Gastrocnemius medialis (tissue), 4 donors: ENCODE data around the gene GPATCH2. TPM values are rescaled to one million over a fixed set of nuclear protein-coding genes. Genes with fewer than 3 reads are reported as not detected.

Experiments used
- ATAC-seq, 2 donors: fragments of 150-250 bp; one replicate each; pipeline ENCODE4 v1.9.1; 2016
- DNase-seq, 2 donors: peaks; one replicate each; pipeline ENCODE4 v3.0.0-alpha.2; 2019
- H3K27ac ChIP-seq, 4 donors: fragments of 200-600 bp; sonication (generic); 1 replicate in 1 of 4; 2 replicates in 3 of 4; pipeline ENCODE4 v1.5.1; 2016 to 2018; ENCODE audit warnings: mild to moderate bottlenecking in 2 of 4, moderate library complexity in 1 of 4
- H3K27me3 ChIP-seq, 3 donors: fragments of 200-600 bp; sonication (generic) in 2 of 3; 1 replicate in 1 of 3; 2 replicates in 2 of 3; pipeline versions ENCODE4 v1.5.1 to v1.6.0; 2016 to 2019; ENCODE audit warnings: mild to moderate bottlenecking in 1 of 3, moderate library complexity in 1 of 3
- H3K36me3 ChIP-seq, 2 donors: fragments of 200-600 bp; sonication (generic) in 1 of 2; one replicate each; pipeline ENCODE4 v1.5.1; 2017 to 2018
- H3K4me1 ChIP-seq, 2 donors: fragments of 200-600 bp; sonication (generic) in 1 of 2; one replicate each; pipeline ENCODE4 v1.5.1; 2016 to 2017; ENCODE audit warnings: mild to moderate bottlenecking in 2 of 2
- H3K4me3 ChIP-seq, 4 donors: fragments of 200-600 bp; sonication (generic) in 3 of 4; 1 replicate in 1 of 4; 2 replicates in 3 of 4; pipeline ENCODE4 v1.5.1; 2016 to 2019; ENCODE audit warnings: mild to moderate bottlenecking in 2 of 4
- H3K9me3 ChIP-seq, 3 donors: fragments of 200-600 bp; sonication (generic) in 2 of 3; 1 replicate in 1 of 3; 2 replicates in 2 of 3; pipeline ENCODE4 v1.5.1; 2016 to 2019
- POLR2A ChIP-seq, 2 donors: fragments of 450-650 bp; IDR thresholded peaks; one replicate each; pipeline ENCODE4 v1.6.1; 2017; ENCODE audit warnings: antibody characterized with exemption in 2 of 2, mild to moderate bottlenecking in 2 of 2, moderate library complexity in 2 of 2
- in situ Hi-C, 4 donors: fragments of 200-750 bp; cut with MboI; loops; one replicate each; pipeline versions ENCODE4 v1.15.0 to v1.8.0; 2017; ENCODE audit warnings: low sequenced_read_pairs in 4 of 4
- intact Hi-C: fragments of 100-400 bp; cut with DNase I; formaldehyde crosslinking; loops from one replicate; pipeline ENCODE4 v1.15.1; 2023; ENCODE audit warnings: low total_unique reads
- total RNA-seq, 4 donors: library from RNA; depleted of rRNA; stranded (reverse); fragments of >200 nt; gene quantifications; one replicate each; pipeline versions ENCODE4 v1.1.0 to v1.2.3, GENCODE V29; 2016
- TF ChIP-seq, protein P1 (sequence below), 5 experiments: fragments of 450-650 bp in 3 of 5; fragments of 200-600 bp in 2 of 5; sonication (generic) in 2 of 5; IDR thresholded peaks in 4 of 5; conservative IDR thresholded peaks in 1 of 5; 1 replicate in 4 of 5; 2 replicates in 1 of 5; pipeline ENCODE4 v1.5.1; 2016 to 2019; ENCODE audit warnings: antibody characterized with exemption in 5 of 5, mild to moderate bottlenecking in 3 of 5, moderate library complexity in 3 of 5

GPATCH2 gene
- total RNA-seq, 4 donors from 2014 or later: 3.6 to 9.3 (median 6.9) TPM

DNA sequence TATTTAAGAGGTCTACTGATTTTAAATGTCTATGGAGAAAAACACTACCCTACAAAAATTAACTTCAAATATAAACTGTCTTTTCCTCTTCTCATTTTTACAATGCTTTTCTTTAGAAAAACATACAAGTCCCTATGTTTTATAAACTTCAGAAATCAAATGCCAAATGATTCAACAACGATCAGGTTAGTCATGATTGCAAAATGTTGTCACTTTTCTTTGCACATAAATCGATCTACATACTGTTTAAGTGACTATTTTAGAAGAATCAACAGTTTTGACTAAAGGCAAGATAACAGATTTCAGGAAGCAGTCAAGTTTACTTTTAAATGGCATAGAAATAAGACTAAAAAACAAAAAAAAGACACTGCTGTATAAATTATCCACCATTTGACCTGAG lies 168.7 kb downstream of the GPATCH2 start:
- no peak for TF ChIP-seq POLR2A (IDR thresholded peaks at IDR 0.05)
- TF ChIP-seq, protein P1, sequence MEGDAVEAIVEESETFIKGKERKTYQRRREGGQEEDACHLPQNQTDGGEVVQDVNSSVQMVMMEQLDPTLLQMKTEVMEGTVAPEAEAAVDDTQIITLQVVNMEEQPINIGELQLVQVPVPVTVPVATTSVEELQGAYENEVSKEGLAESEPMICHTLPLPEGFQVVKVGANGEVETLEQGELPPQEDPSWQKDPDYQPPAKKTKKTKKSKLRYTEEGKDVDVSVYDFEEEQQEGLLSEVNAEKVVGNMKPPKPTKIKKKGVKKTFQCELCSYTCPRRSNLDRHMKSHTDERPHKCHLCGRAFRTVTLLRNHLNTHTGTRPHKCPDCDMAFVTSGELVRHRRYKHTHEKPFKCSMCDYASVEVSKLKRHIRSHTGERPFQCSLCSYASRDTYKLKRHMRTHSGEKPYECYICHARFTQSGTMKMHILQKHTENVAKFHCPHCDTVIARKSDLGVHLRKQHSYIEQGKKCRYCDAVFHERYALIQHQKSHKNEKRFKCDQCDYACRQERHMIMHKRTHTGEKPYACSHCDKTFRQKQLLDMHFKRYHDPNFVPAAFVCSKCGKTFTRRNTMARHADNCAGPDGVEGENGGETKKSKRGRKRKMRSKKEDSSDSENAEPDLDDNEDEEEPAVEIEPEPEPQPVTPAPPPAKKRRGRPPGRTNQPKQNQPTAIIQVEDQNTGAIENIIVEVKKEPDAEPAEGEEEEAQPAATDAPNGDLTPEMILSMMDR (IDR thresholded peaks at IDR 0.05 in 4 of 5, conservative IDR thresholded peaks at IDR 0.05 in 1 of 5): no peak
- Histone ChIP-seq H3K9me3 (peaks cover 0 to 8% (median 0%) of the 10 kb centered on the region in 3 donors), H3K4me3 (no peak overlapping the region), H3K36me3 (no peaks in the 10 kb centered on the region), H3K27ac (no peak overlapping the region), H3K4me1 (no peaks in the 10 kb centered on the region), H3K27me3 (no peaks in the 10 kb centered on the region)
- in situ Hi-C loops (no loop called here), intact Hi-C loops (no loop called here)
- no peak for ATAC-seq
- DNase-seq: no peak

DNA sequence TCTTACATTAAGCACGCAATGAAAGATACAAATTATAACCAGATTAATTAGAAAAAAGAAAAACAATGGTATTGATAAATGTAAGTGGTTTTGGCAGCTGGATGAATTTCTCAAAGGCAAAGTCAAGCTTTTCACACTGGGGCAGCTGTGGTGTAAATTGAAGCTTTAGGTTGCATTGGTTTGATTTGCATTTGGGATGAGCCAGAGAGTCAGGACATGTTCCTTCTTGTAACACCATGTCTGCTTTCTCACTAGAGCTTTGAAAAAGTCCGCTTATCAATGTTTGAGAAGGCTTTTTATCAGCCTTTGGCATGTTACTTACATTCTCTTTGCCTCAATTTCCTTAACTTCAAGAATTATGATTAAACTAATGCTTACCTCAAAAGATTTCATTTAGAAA lies 173.9 kb downstream of the GPATCH2 start:
- ATAC-seq: no peak
- no peak for DNase-seq
- Histone ChIP-seq H3K4me3 (no peak overlapping the region), H3K36me3 (no peaks in the 10 kb centered on the region), H3K27ac (no peak overlapping the region), H3K9me3 (no peaks in the 10 kb centered on the region), H3K4me1 (no peaks in the 10 kb centered on the region), H3K27me3 (no peaks in the 10 kb centered on the region)
- TF ChIP-seq, protein P1 (IDR thresholded peaks at IDR 0.05 in 4 of 5, conservative IDR thresholded peaks at IDR 0.05 in 1 of 5): no peak
- no peak for TF ChIP-seq POLR2A (IDR thresholded peaks at IDR 0.05)
- intact Hi-C loops: no loop called here
- in situ Hi-C loops: no loop called here

- Histone ChIP-seq H3K27ac (no peak overlapping the region), H3K27me3 (no peaks in the 10 kb centered on the region), H3K4me1 (no peaks in the 10 kb centered on the region), H3K9me3 (no peaks in the 10 kb centered on the region), H3K36me3 (no peaks in the 10 kb centered on the region), H3K4me3 (no peak overlapping the region)
- TF ChIP-seq, protein P1 (IDR thresholded peaks at IDR 0.05 in 4 of 5, conservative IDR thresholded peaks at IDR 0.05 in 1 of 5): no peak
- TF ChIP-seq POLR2A (IDR thresholded peaks at IDR 0.05): no peak
- DNase-seq (no peak), ATAC-seq (no peak)
- intact Hi-C loops: no loop called here
- in situ Hi-C loops: no loop called here
Measured at GRCh38 chr1:217456261-217456660, 174.6 kb downstream of the GPATCH2 start.

GRCh38 chr1:217453816-217454215 lies 177.1 kb downstream of the GPATCH2 start:
- no peak for ATAC-seq
- TF ChIP-seq, protein P1 (IDR thresholded peaks at IDR 0.05 in 4 of 5, conservative IDR thresholded peaks at IDR 0.05 in 1 of 5): no peak
- no peak for TF ChIP-seq POLR2A (IDR thresholded peaks at IDR 0.05)
- Histone ChIP-seq H3K36me3 (no peaks in the 10 kb centered on the region), H3K27ac (no peak overlapping the region), H3K4me1 (no peaks in the 10 kb centered on the region), H3K9me3 (no peaks in the 10 kb centered on the region), H3K4me3 (no peak overlapping the region), H3K27me3 (no peaks in the 10 kb centered on the region)
- intact Hi-C loops: no loop called here
- in situ Hi-C loops: no loop called here
- DNase-seq: no peak

DNA sequence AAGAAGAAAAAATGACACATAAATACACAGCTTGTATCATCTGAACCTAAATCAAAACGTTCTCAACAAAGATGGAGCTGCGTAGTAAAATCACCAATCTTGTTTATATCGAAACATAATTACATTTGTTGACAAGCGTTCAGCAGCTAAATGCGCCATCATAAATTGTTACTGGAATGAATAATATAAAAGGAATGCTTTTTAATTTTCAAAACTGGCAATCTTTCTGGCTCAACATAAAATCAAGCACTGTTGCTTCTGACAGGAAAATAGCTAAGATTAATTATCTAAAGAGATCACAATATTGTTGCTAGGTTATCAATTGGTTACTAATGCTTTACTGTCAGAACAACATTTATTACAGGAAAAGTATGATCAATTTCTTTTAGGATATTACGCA lies 181.5 kb downstream of the GPATCH2 start:
- no peaks in the 10 kb centered on the region for H3K9me3 ChIP-seq
- H3K4me1 ChIP-seq: no peaks in the 10 kb centered on the region
- ATAC-seq (no peak), DNase-seq (no peak)
- in situ Hi-C loops: no loop called here
- H3K36me3 ChIP-seq: no peaks in the 10 kb centered on the region
- intact Hi-C loops: no loop called here
- TF ChIP-seq, protein P1 (IDR thresholded peaks at IDR 0.05 in 4 of 5, conservative IDR thresholded peaks at IDR 0.05 in 1 of 5): no peak
- no peak for TF ChIP-seq POLR2A (IDR thresholded peaks at IDR 0.05)
- no peaks in the 10 kb centered on the region for H3K27me3 ChIP-seq
- no peak overlapping the region for H3K27ac ChIP-seq
- H3K4me3 ChIP-seq: no peak overlapping the region
